GM18858 (cell line): ENCODE results near the gene APLP2.
A peak's percentile ranks its signal among the peaks of the same experiment; 100 is the strongest.
"Not testable (repeated sequence)": the region's sequence is repeated elsewhere in the genome, so short reads cannot be mapped to it uniquely, and the experiment has no call there.

Source experiments
- ATAC-seq: cut with Tn5 transposase; IDR thresholded peaks from one replicate; pipeline ENCODE4 v1.9.1; 2021; ENCODE audit not compliant: unreplicated experiment

The APLP2 gene

DNA sequence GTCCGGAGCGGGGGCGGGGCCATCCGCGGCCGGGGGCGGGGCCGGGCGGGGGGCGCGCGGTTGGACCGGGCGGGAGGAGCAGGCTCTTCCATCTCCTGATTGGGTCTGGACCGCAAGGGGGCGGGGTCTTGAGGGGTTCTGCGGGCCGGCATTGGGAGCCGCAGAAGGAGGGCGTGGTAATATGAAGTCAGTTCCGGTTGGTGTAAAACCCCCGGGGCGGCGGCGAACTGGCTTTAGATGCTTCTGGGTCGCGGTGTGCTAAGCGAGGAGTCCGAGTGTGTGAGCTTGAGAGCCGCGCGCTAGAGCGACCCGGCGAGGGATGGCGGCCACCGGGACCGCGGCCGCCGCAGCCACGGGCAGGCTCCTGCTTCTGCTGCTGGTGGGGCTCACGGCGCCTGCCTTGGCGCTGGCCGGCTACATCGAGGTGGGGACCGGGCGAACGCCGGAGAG is at the start of gene APLP2:
Gene APLP2 (plus strand): TSS at position 236 of the 450 bp plus-strand sequence. CDS start 84 bp downstream, at position 320.
- peak; percentile 95 for ATAC-seq

GRCh38 chr11:130020323-130020722 is 49.4 kb upstream of the APLP2 start:
- no peak for ATAC-seq

DNA sequence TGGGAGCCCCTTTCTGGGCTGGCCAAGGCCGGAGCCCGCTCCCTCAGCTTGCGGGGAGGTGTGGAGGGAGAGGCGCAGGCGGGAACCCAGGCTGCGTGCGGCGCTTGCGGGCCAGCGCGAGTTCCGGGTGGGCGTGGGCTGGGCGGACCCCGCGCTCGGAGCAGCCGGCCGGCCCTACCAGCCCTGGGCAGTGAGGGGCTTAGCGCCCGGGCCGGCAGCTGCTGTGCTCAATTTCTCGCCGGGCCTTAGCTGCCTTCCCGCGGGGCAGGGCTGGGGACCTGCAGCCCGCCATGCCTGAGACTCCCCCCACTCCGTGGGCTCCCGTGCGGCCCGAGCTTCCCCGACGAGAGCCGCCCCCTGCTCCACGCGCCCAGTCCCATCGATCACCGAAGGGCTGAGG is 48.1 kb upstream of the APLP2 start:
- ATAC-seq, result not testable (repeated sequence)

- ATAC-seq, result peak; percentile 18
These were observed 46.9 kb upstream of the APLP2 start for GRCh38 chr11:130022799-130023198.

DNA sequence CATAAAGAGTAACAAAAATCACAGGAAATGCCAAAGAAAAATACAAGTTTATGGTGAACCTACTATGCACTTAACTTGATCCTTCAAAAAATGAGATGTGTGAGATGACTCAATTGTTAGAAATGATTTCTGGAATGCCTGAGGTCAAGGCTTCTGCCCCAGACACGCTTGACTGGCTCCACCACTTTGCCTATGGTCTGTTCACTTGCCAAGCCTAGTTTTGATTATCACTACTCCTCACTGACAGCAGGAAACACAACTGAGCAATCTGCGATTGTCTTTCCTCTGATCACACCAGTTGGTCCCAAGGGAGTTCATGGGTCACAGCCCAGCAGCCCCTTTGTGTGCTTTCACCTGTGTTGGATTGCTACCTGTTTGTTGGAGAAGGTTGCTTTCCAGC is 46.5 kb upstream of the APLP2 start:
- peak; percentile 97 for ATAC-seq

- no peak for ATAC-seq
These were observed 45.3 kb upstream of the APLP2 start for GRCh38 chr11:130024361-130024760.

GRCh38 chr11:130025371-130025770 is 44.3 kb upstream of the APLP2 start:
- ATAC-seq, result no peak

- ATAC-seq, result no peak
These were observed 40.6 kb upstream of the APLP2 start for GRCh38 chr11:130029137-130029536.

GRCh38 chr11:130031056-130031455 is 38.6 kb upstream of the APLP2 start:
- no peak for ATAC-seq

GRCh38 chr11:130031945-130032344 is 37.7 kb upstream of the APLP2 start:
- no peak for ATAC-seq

GRCh38 chr11:130032931-130033330 is 36.8 kb upstream of the APLP2 start:
- ATAC-seq, result no peak

- ATAC-seq, result no peak
These were observed 35.5 kb upstream of the APLP2 start for GRCh38 chr11:130034236-130034635.

DNA sequence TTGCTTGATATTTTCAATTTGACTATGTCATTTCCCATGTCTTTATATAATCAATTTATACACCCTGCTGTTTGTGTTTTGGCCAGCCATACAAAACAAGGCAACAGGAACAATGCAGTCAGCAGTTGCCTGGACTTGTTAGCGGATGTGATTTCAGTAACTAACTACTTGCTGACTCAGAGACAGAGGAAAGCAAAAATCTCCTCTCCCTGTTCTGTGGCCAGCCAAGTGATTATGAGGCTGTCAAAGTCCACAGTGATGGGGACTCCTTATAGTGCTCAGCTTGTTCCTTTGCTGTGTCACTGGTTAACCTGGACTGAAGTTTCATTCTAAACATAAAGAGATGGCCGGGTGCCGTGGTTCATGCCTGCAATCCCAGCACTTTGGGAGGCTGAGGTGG is 32.6 kb upstream of the APLP2 start:
- ATAC-seq, result no peak

DNA sequence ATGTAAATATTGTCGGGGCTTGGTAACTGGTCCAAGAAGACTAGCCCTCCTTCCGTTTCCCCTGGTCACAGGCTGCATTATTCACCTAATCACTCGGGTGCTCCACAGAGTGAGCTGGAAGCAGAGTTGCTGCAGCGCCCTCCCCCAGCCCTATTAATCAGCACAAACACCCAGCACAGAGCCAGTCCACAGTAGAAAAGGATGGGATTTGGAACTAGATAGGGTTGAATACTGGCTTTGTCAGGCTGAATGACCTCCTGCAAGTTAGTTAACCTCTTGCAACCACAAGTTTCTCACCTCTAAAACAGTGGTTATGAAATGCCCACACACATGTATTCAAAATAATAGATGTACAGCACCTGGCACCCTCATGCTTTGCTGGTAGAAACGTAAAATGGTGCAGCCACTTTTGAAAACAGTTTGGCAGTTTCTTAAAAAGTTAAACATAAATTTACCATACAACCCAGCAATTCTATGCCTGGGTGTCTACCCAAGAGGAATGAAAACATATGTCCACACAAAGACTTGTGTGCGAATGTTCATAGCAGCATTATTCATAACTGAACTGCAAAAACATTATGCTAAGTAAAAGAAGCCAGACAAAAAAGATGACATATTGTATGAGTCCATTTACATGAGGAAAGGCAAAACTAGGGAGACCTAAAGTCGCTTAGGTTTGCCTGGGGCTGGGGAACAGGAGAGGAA is 31.7 kb upstream of the APLP2 start:
- ATAC-seq, result no peak

DNA sequence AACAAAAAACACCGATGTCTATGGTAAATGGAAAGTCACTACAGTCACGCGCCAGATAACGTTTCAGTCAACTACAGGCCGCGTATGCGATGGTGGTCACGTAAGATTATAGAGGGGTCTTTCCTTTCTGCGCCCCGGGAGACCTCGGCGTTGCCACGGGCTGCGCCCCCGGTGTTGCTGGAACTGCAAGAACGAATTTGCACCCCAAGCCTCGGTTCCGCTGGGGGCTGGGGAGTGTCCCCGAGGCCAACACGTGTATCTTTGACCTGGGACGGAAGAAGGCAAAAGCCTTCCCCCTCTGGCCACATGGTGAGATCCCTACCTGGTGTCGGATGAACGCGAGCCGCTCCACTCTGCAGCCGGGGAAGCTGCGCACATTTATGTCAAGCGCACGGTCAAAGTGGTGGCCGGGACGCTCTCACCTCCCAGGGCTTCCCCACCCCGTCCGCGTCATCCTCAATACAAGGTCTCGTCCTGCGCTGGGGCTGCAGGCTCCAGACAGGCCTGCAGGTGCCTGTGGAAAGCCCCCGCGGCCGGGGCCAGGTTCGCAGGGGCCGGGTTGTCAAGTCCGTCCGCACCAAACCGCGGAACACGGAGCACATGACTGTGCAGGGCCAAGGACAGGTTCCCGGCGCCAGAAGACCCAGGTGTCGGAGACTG is 29.3 kb upstream of the APLP2 start:
- no peak for ATAC-seq

GRCh38 chr11:130042093-130042591 is 27.6 kb upstream of the APLP2 start:
- ATAC-seq, result no peak

DNA sequence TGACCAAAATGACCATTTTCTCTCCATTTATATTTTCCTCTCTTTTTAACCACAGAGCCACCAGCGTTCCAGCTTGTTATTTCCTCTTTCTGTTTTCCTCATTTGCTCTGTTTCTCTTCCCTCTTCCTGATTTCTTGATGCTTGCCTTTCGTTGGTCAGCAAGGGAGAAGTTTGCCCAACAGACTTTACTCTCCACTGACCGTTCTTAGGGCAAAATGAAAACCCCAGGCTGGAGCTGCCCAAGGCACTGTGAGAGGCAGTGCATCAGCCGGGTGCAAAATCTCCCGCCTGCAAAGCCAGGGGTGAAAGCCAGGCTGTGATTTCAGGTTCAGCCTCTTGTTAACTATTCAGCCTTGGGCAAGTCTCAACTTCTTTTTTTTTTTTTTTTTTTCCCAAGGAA is 26.1 kb upstream of the APLP2 start:
- ATAC-seq, result no peak

DNA sequence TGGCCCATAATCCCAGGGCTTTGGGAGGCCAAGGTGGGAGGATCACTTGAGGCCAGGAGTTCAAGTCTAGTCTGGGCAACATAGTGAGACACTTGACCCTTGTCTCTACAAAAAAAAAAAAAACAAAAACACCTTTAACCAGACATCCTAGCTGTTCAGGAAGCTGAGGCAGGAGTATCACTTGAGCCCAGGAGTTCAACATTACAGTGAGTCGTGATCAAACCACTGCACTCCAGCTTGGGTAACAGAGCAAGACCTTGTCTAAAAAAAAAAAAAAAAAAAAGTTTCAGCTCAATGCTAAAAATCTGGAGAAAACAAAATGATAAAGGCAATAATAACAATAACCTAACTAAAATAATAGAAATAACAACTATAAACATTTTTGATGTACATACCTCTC is 22.6 kb upstream of the APLP2 start:
- no peak for ATAC-seq

DNA sequence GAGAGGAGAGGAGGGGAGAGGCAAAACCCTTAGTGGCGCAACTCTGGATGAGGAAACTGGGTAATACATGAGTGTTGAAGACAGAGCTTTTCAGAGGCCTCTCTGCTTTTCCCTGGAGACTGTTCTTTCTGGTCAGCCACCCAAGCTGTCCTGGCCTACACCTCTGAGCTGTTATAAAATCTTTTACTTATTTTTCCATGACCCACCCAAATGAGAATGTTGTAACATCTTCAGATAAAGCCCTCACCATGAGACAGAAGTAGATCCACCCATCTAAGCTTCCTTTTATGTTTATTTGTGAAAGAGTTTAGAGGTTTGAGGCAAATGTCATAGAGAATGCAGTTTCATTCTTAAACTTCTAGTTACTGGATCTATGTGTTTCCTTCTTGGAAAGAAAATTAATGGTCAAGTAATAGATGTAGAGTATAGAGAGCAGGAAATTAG is 20.3 kb upstream of the APLP2 start:
- ATAC-seq, result no peak

DNA sequence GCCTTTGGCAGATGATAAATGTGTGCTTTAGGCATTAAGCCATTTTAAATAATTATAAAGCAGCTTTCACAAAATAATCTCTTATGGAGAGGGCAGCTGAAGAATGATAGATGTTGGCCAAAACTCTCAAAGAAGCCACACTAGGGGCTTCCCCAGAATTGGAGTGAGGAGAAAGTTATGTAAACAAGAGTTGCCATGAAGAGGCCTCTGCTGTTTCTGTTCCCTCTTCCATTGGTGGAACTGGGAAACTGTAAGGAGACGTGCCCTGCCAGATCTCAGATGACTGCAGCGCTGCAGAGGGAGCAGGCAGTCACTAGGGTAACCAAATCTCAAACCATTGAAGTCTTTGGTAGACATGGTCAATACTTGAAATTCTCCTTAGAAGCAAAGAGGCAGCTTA is 19.4 kb upstream of the APLP2 start:
- ATAC-seq, result no peak

DNA sequence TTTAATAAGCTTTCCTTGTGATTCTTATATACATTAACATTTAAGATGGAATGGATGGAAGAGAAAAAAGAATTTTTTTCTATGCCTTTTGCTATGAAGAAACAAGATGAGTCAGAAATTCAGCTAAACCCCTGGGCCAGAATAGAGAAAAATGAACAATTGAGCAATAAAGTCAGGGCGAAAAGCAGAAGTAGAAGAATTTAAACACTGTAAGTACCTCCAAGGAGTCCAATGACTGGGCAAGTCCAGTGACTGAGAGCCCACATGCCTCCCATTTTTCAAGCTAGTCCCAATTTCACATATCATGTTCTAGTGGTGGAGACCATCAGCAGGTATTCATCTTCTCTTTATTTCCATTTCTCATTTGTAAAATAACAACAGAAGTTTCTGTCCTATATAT is 18.6 kb upstream of the APLP2 start:
- ATAC-seq, result no peak

DNA sequence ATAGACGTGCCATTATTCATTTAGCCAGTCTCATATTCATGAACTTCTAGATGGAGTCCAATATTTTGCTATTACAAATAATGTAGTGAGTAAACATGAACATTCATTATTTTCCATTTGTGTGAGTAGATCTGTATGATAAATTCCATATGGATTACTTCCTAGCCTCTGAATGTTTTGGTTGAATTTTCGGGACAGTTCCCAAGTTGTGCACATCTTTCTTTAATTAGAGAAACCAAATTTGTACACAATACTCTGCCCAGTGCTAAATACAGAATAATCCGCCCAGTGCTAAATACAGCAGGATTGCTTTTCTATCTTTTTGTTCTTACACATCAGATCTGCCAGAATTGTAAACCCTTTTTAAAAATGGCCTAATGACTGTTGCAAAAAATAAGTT is 17.1 kb upstream of the APLP2 start:
- no peak for ATAC-seq
